DOHH2 (cell line): ENCODE data around the gene SAPCD1.
"Not testable (repeated sequence)": the region's sequence is repeated elsewhere in the genome, so short reads cannot be mapped to it uniquely, and the experiment has no call there.

Experiments
- H3F3A ChIP-seq: fragments of 200-600 bp; sonication (generic), shearing (Covaris generic); 2 replicates; pipeline ENCODE4 v1.6.0; 2016; ENCODE audit warnings: antibody characterized with exemption, mild to moderate bottlenecking; ENCODE audit not compliant: control insufficient read depth, insufficient read depth
- H3K27ac ChIP-seq: fragments of 200-600 bp; sonication (generic); 2 replicates; pipeline ENCODE4 v1.5.1; 2014; ENCODE audit warnings: low read depth, mild to moderate bottlenecking, low read length, moderate library complexity
- H3K27me3 ChIP-seq: fragments of 200-600 bp; sonication (generic); 2 replicates; pipeline ENCODE4 v1.6.1; 2014; ENCODE audit warnings: mild to moderate bottlenecking, low read length, mixed read lengths; ENCODE audit not compliant: control insufficient read depth
- H3K36me3 ChIP-seq: fragments of 200-600 bp; sonication (generic); 2 replicates; pipeline ENCODE4 v1.6.1; 2014; ENCODE audit warnings: mild to moderate bottlenecking, low read length, moderate library complexity, mixed read lengths; ENCODE audit not compliant: control insufficient read depth
- H3K4me1 ChIP-seq: fragments of 200-600 bp; sonication (generic); 2 replicates; pipeline ENCODE4 v1.6.1; 2014; ENCODE audit warnings: mild to moderate bottlenecking, low read length, mixed read lengths; ENCODE audit not compliant: control insufficient read depth
- H3K4me2 ChIP-seq: fragments of 200-600 bp; sonication (generic); 2 replicates; pipeline ENCODE4 v1.6.0; 2014; ENCODE audit warnings: mild to moderate bottlenecking, low read length, moderate library complexity
- H3K4me3 ChIP-seq: fragments of 200-600 bp; sonication (generic); 2 replicates; pipeline ENCODE4 v1.5.1; 2014; ENCODE audit warnings: mild to moderate bottlenecking, low read length, mixed read lengths
- H3K79me2 ChIP-seq: fragments of 200-600 bp; sonication (generic); 2 replicates; pipeline ENCODE4 v1.6.1; 2014; ENCODE audit warnings: mild to moderate bottlenecking, low read length, mixed read lengths; ENCODE audit not compliant: control insufficient read depth
- H3K9me2 ChIP-seq: fragments of 200-600 bp; sonication (generic); replicated peaks from 2 replicates; pipeline ENCODE4 v1.6.1; 2014; ENCODE audit warnings: mild to moderate bottlenecking, low read length, mixed read lengths; ENCODE audit not compliant: control insufficient read depth
- H3K9me3 ChIP-seq: fragments of 200-600 bp; sonication (generic); 2 replicates; pipeline ENCODE4 v1.6.1; 2014; ENCODE audit warnings: antibody characterized with exemption, low read length, mixed read lengths; ENCODE audit not compliant: control insufficient read depth, insufficient read depth
- H4K20me1 ChIP-seq: fragments of 200-600 bp; sonication (generic); 2 replicates; pipeline ENCODE4 v1.6.0; 2014; ENCODE audit warnings: low read depth, mild to moderate bottlenecking, antibody characterized with exemption, low read length, moderate library complexity; ENCODE audit not compliant: control insufficient read depth, insufficient read depth
- EZH2phosphoT487 ChIP-seq: fragments of 200-600 bp; sonication (generic); IDR thresholded peaks from 2 replicates; pipeline ENCODE4 v1.6.1; 2017; ENCODE audit warnings: borderline replicate concordance, mild to moderate bottlenecking, antibody characterized with exemption, low read length, moderate library complexity, mixed read lengths
- TF ChIP-seq, protein P1 (sequence below): fragments of 200-600 bp; sonication (generic); IDR thresholded peaks from one replicate; pipeline ENCODE4 v1.5.1; 2014; ENCODE audit warnings: antibody characterized with exemption, mild to moderate bottlenecking, low read depth, low read length; ENCODE audit not compliant: poor library complexity, severe bottlenecking

The SAPCD1 gene

DNA sequence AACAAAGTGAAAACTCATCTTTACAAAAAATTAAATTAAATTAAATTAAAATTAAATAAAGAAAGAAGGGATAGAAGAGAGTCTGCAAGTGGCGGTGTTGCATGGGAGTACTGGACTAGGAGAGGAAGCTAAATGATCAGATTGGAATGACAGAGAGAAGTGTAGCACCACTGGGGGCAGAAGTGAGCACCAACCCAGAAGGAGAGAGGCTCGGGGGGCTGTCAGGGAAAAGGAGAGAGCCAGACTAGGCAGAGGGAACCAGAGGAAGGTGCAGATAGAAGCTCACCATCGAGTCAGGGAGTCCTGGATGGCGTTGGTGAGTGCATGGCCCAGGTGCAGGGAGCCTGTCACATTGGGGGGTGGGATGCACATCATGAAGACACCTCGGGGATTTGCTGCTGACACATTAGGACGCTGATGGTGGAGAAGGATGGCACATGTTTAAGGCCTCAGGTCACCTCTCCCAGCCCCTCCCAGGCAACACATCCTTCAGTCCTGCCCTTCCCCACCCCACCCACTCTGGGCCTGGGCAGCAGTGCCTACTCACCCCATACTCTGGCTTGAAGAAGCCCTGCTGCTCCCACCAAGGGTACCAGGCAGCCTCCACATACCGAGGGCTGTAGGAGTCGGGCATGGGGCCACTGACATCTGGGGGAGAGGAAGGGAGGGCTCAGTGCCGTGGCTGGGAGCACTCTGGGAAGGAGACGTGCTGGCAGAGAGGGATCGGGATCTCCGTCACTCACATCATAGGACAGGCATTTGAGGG, 29.1 kb downstream of the SAPCD1 start:
- peaks cover 38% of the 10 kb centered on the region for H3K4me1 ChIP-seq
- H3K79me2 ChIP-seq, result peaks cover 42% of the 10 kb centered on the region
- H3K4me3 ChIP-seq, result no peak overlapping the region
- H3K27ac ChIP-seq, result no peak overlapping the region
- H3F3A ChIP-seq, result peaks cover 10% of the 10 kb centered on the region
- H4K20me1 ChIP-seq, result peaks cover 4% of the 10 kb centered on the region; the same call in 1 of the 2 replicates
- no peaks in the 10 kb centered on the region for H3K9me3 ChIP-seq
- H3K4me2 ChIP-seq, result no peak overlapping the region
- H3K36me3 ChIP-seq, result peaks cover 56% of the 10 kb centered on the region
- no peak for TF ChIP-seq EZH2phosphoT487
- TF ChIP-seq, protein P1, sequence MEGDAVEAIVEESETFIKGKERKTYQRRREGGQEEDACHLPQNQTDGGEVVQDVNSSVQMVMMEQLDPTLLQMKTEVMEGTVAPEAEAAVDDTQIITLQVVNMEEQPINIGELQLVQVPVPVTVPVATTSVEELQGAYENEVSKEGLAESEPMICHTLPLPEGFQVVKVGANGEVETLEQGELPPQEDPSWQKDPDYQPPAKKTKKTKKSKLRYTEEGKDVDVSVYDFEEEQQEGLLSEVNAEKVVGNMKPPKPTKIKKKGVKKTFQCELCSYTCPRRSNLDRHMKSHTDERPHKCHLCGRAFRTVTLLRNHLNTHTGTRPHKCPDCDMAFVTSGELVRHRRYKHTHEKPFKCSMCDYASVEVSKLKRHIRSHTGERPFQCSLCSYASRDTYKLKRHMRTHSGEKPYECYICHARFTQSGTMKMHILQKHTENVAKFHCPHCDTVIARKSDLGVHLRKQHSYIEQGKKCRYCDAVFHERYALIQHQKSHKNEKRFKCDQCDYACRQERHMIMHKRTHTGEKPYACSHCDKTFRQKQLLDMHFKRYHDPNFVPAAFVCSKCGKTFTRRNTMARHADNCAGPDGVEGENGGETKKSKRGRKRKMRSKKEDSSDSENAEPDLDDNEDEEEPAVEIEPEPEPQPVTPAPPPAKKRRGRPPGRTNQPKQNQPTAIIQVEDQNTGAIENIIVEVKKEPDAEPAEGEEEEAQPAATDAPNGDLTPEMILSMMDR, result peak; percentile 80
- H3K9me2 ChIP-seq, result no peaks in the 10 kb centered on the region
- no peaks in the 10 kb centered on the region for H3K27me3 ChIP-seq

DNA sequence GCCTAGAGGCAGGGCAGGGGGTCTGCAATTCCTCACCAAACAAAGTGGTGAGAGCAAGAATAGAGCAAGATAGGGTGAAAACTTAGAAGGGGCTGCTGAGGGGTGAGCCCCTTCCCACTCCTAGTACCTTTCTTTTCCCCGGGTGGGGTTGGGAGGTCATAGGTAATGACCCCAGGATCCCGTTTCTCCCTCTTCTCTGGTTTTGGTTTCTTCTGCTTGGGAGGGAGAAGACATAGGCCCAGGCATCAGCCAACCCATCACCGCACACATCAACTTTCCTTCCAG, 29.6 kb downstream of the SAPCD1 start:
- Histone ChIP-seq H3K9me3 (no peaks in the 10 kb centered on the region), H3K4me2 (no peak overlapping the region), H3K4me1 (peaks cover 43% of the 10 kb centered on the region), H3K36me3 (peaks cover 61% of the 10 kb centered on the region), H3K4me3 (no peak overlapping the region), H4K20me1 (peaks cover 4% of the 10 kb centered on the region; the same call in 1 of the 2 replicates), H3K27me3 (no peaks in the 10 kb centered on the region), H3K27ac (no peak overlapping the region), H3K79me2 (peaks cover 42% of the 10 kb centered on the region), H3F3A (peaks cover 15% of the 10 kb centered on the region), H3K9me2 (no peaks in the 10 kb centered on the region)
- TF ChIP-seq, protein P1, result no peak
- TF ChIP-seq EZH2phosphoT487, result no peak

DNA sequence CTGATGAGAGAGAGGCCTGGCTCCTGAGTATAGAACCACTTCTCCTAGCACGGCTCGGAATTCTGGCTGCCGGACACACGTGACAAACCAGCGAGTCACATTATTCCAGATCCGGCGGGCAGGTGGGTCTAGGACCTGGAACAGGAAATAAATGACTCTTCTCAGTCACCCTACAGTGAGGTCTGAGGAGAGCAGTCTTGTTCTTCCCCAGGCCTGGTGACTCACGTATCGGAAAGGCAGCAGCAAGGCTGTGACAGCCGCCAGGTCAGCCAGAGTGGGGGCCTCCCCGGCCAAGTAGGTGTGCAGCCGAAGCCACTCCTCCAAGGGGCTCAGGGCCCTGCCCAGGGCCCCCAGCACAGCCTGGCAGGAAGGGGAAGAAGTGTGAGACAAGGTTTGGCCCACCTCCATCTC, 30.3 kb downstream of the SAPCD1 start:
- Histone ChIP-seq H3K27me3 (no peaks in the 10 kb centered on the region), H3F3A (peaks cover 22% of the 10 kb centered on the region), H3K9me2 (no peaks in the 10 kb centered on the region), H3K9me3 (no peaks in the 10 kb centered on the region), H3K27ac (no peak overlapping the region), H3K79me2 (peaks cover 42% of the 10 kb centered on the region), H3K4me3 (no peak overlapping the region), H3K36me3 (peaks cover 61% of the 10 kb centered on the region), H4K20me1 (peaks cover 4% of the 10 kb centered on the region; the same call in 1 of the 2 replicates), H3K4me2 (no peak overlapping the region), H3K4me1 (peaks cover 50% of the 10 kb centered on the region)
- TF ChIP-seq EZH2phosphoT487, result no peak
- TF ChIP-seq, protein P1, result no peak

DNA sequence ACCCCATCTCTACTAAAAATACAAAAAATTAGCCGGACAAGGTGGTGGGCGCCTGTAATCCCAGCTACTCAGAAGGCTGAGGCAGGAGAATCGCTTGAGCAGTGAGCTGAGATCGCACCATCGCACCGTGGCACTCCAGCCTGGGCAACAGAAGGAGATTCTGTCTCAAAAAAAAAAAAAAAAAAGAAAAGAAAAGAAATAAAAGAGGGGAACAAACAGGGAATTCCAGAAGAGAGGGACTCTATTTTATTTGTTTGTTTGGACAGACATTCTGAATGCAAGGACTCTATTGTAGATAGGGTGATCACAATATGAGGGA, 31.4 kb downstream of the SAPCD1 start:
- H3K79me2 ChIP-seq, result peaks cover 42% of the 10 kb centered on the region
- peaks cover 61% of the 10 kb centered on the region for H3K4me1 ChIP-seq
- H3K27me3 ChIP-seq, H3K9me3 ChIP-seq, H4K20me1 ChIP-seq, H3K9me2 ChIP-seq: not testable (repeated sequence)
- peak overlapping the region; percentile 89 for H3K4me2 ChIP-seq
- peaks cover 62% of the 10 kb centered on the region for H3K36me3 ChIP-seq
- peaks cover 22% of the 10 kb centered on the region for H3F3A ChIP-seq
- H3K27ac ChIP-seq, result peak overlapping the region; percentile 60; the same call in 1 of the 2 replicates
- H3K4me3 ChIP-seq, result peak overlapping the region; percentile 97
